ENCODE results near the gene ADCY3. TPM values are rescaled to one million over a fixed set of nuclear protein-coding genes. Genes with fewer than 3 reads are reported as not detected.

The ADCY3 gene
- total RNA-seq, 1 experiment from 2014 or later, result 39.5 TPM

DNA sequence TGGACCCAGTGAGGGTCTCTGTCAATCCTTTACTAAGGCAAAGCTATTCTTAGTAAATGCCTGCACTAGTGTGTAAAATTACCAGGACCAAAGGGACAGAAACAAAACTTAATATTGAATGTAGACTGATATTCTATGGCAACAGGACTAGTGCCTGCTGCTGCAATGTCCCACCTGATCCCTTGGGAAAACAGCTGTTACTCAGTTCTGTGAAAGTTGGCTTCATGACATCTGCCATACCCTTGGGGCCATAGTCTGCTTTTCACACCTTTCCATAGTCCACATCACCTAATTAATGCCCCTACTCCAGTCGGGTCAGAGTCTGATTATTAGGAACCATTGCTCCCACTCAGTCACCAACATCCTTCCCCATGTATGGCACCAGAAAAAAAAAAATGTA, 37.2 kb upstream of the ADCY3 start:
- no peaks in the 10 kb centered on the region for H3K79me2 ChIP-seq (ENCODE audit: insufficient read depth, low read length)
- H3K27ac Mint-ChIP-seq, result no peak overlapping the region
- no peak overlapping the region for H2AK5ac ChIP-seq (ENCODE audit: insufficient read length, low read length)
- H3K4me2 ChIP-seq (ENCODE audit: insufficient read depth, insufficient read length, low read length), result no peak overlapping the region
- no peak overlapping the region for H3T11ph ChIP-seq (ENCODE audit: low read length)
- H3K4me1 ChIP-seq (ENCODE audit: insufficient read depth, low read length), result no peaks in the 10 kb centered on the region
- H2AFZ ChIP-seq (ENCODE audit: low read length), result no peak overlapping the region
- no peak overlapping the region for H2BK20ac ChIP-seq (ENCODE audit: low read depth, low read length, poor library complexity, severe bottlenecking)
- H2BK12ac ChIP-seq (ENCODE audit: insufficient read length, low read depth, low read length), result no peak overlapping the region
- no peaks in the 10 kb centered on the region for H4K20me1 ChIP-seq (ENCODE audit: control insufficient read depth, insufficient read depth, insufficient read length)
- H3K9me3 ChIP-seq (ENCODE audit: control insufficient read depth, low read depth, low read length), result no peaks in the 10 kb centered on the region
- no peak overlapping the region for H4K91ac ChIP-seq (ENCODE audit: insufficient read length, low read depth, low read length)
- H3K23me2 ChIP-seq (ENCODE audit: insufficient read length, low read depth, low read length, poor library complexity, severe bottlenecking), result no peaks in the 10 kb centered on the region
- no peaks in the 10 kb centered on the region for H3K4me1 Mint-ChIP-seq
- H4K8ac ChIP-seq (replicated peaks; ENCODE audit: insufficient read length, low read depth, low read length), result no peak overlapping the region
- no peak overlapping the region for H3K18ac ChIP-seq (ENCODE audit: insufficient read length, low read depth, low read length)
- H3K36me3 Mint-ChIP-seq (ENCODE audit: insufficient read depth in 1 of 3, low read depth in 3 of 3), result peaks cover 31 to 55% (median 44%) of the 10 kb centered on the region in 3 experiments
- H3K23ac ChIP-seq (ENCODE audit: insufficient read length, low read depth, low read length), result no peak overlapping the region
- no peak overlapping the region for H2BK5ac ChIP-seq (ENCODE audit: insufficient read length, low read length)
- H3K27me3 Mint-ChIP-seq (ENCODE audit: low read depth), result no peaks in the 10 kb centered on the region
- no peak for DNase-seq
- no peak overlapping the region for H3K27ac ChIP-seq (ENCODE audit: insufficient read length, low read depth, low read length)
- no peak overlapping the region for H3K9ac ChIP-seq (ENCODE audit: extremely low read depth, insufficient read length, low read length)
- no peak overlapping the region for H4K5ac ChIP-seq (ENCODE audit: insufficient read length, low read depth, low read length)
- H3K27me3 ChIP-seq (ENCODE audit: insufficient read depth, low read length), result no peaks in the 10 kb centered on the region
- no peak overlapping the region for H3K14ac ChIP-seq (ENCODE audit: insufficient read depth, low read length)
- no CpG with 5 or more reads among the region's 1 CpG for WGBS (ENCODE audit: extremely low coverage, insufficient read length, low lambda C conversion rate)
- no peak overlapping the region for H3K56ac ChIP-seq (ENCODE audit: insufficient read length, low read depth, low read length)
- no peak overlapping the region for H3K4me3 Mint-ChIP-seq
- H3K79me1 ChIP-seq (ENCODE audit: insufficient read depth, low read depth, low read length, poor library complexity, severe bottlenecking), result no peaks in the 10 kb centered on the region
- H3K9me3 Mint-ChIP-seq, result peaks cover 0 to 7% of the 10 kb centered on the region in 2 experiments; a peak in 2 of 5 replicates
- no peak overlapping the region for H3K4ac ChIP-seq (ENCODE audit: low read depth, low read length)
- TF ChIP-seq, protein P1, sequence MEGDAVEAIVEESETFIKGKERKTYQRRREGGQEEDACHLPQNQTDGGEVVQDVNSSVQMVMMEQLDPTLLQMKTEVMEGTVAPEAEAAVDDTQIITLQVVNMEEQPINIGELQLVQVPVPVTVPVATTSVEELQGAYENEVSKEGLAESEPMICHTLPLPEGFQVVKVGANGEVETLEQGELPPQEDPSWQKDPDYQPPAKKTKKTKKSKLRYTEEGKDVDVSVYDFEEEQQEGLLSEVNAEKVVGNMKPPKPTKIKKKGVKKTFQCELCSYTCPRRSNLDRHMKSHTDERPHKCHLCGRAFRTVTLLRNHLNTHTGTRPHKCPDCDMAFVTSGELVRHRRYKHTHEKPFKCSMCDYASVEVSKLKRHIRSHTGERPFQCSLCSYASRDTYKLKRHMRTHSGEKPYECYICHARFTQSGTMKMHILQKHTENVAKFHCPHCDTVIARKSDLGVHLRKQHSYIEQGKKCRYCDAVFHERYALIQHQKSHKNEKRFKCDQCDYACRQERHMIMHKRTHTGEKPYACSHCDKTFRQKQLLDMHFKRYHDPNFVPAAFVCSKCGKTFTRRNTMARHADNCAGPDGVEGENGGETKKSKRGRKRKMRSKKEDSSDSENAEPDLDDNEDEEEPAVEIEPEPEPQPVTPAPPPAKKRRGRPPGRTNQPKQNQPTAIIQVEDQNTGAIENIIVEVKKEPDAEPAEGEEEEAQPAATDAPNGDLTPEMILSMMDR (conservative IDR thresholded peaks at IDR 0.05), result no peak
- no peak overlapping the region for H2BK15ac ChIP-seq (ENCODE audit: low read depth, low read length)
- H2BK120ac ChIP-seq (ENCODE audit: low read depth, low read length, poor library complexity, severe bottlenecking), result no peak overlapping the region

All from H9 (cell line).